ENCODE results near the gene SORBS1.

- TF ChIP-seq CTCF (IDR thresholded peaks at IDR 0.05) (no peak), POLR2A (IDR thresholded peaks at IDR 0.05) (no peak)
These were observed 18.8 kb upstream of the SORBS1 start for GRCh38 chr10:95579835-95580535.
